ENCODE measurements around the gene PCP2. TPM values are rescaled to one million over a fixed set of nuclear protein-coding genes. Genes with fewer than 3 reads are reported as not detected.

PCP2 gene
- polyA plus RNA-seq, 1 donor: 1.5 TPM

GRCh38 chr19:7676376-7676775, 42.9 kb upstream of the PCP2 start:
- Histone ChIP-seq H3K27me3 (ENCODE audit: control insufficient read depth, insufficient read depth, low read length) (peaks cover 38% of the 10 kb centered on the region), H3K9me3 (ENCODE audit: control insufficient read depth, low read depth, low read length) (no peaks in the 10 kb centered on the region), H3K27ac (ENCODE audit: low read length) (no peak overlapping the region), H3K4me3 (ENCODE audit: low read length) (no peak overlapping the region), H3K4me1 (ENCODE audit: control insufficient read depth, insufficient read depth, low read length) (peaks cover 4% of the 10 kb centered on the region), H3K36me3 (ENCODE audit: control insufficient read depth, insufficient read depth, low read length) (no peaks in the 10 kb centered on the region)
- WGBS (ENCODE audit: insufficient coverage, low lambda C conversion rate): no CpG with 5 or more reads among the region's 7 CpGs
- DNase-seq: no peak

- no peak overlapping the region for H3K27ac ChIP-seq (ENCODE audit: low read length)
- H3K4me1 ChIP-seq (ENCODE audit: control insufficient read depth, insufficient read depth, low read length): no peaks in the 10 kb centered on the region
- WGBS (ENCODE audit: insufficient coverage, low lambda C conversion rate): 88% methylated on average over 2 of the region's 21 CpGs
- peaks cover 53% of the 10 kb centered on the region for H3K27me3 ChIP-seq (ENCODE audit: control insufficient read depth, insufficient read depth, low read length)
- peak in 1 of 2 donors; percentile 55 for DNase-seq
- H3K36me3 ChIP-seq (ENCODE audit: control insufficient read depth, insufficient read depth, low read length): no peaks in the 10 kb centered on the region
- no peak overlapping the region for H3K4me3 ChIP-seq (ENCODE audit: low read length)
- H3K9me3 ChIP-seq (ENCODE audit: control insufficient read depth, low read depth, low read length): no peaks in the 10 kb centered on the region
Measured at GRCh38 chr19:7674010-7675005, 40.8 kb upstream of the PCP2 start.

DNA sequence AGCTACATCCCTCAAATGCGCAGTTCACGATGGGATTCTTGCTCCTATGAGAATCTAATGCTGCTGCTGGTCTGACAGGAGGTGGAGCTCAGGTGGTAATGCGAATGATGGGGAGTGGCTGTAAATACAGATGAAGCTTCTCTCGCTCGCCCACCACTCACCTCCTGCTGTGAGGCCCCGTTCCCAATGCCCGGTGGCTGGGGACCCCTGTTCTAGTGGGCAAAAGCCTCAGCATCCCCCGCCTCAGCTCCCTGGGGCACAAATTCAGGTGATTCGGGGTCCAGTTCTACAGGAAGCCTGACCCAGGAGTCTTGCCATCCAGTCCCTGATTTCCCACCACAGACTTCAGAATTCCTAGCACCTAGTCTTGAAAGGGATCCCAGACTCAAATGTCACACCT, 39.0 kb upstream of the PCP2 start:
- no peaks in the 10 kb centered on the region for H3K9me3 ChIP-seq (ENCODE audit: control insufficient read depth, low read depth, low read length)
- no peaks in the 10 kb centered on the region for H3K4me1 ChIP-seq (ENCODE audit: control insufficient read depth, insufficient read depth, low read length)
- no peak for DNase-seq
- peaks cover 45% of the 10 kb centered on the region for H3K27me3 ChIP-seq (ENCODE audit: control insufficient read depth, insufficient read depth, low read length)
- no peak overlapping the region for H3K27ac ChIP-seq (ENCODE audit: low read length)
- WGBS (ENCODE audit: insufficient coverage, low lambda C conversion rate): no CpG with 5 or more reads among the region's 9 CpGs
- H3K36me3 ChIP-seq (ENCODE audit: control insufficient read depth, insufficient read depth, low read length): no peaks in the 10 kb centered on the region
- no peak overlapping the region for H3K4me3 ChIP-seq (ENCODE audit: low read length)

GRCh38 chr19:7670790-7671189, 37.3 kb upstream of the PCP2 start:
- no peak overlapping the region for H3K27ac ChIP-seq (ENCODE audit: low read length)
- no peak for DNase-seq
- H3K27me3 ChIP-seq (ENCODE audit: control insufficient read depth, insufficient read depth, low read length): peaks cover 32% of the 10 kb centered on the region
- H3K4me1 ChIP-seq (ENCODE audit: control insufficient read depth, insufficient read depth, low read length): no peaks in the 10 kb centered on the region
- H3K4me3 ChIP-seq (ENCODE audit: low read length): no peak overlapping the region
- H3K36me3 ChIP-seq (ENCODE audit: control insufficient read depth, insufficient read depth, low read length): no peaks in the 10 kb centered on the region
- no peaks in the 10 kb centered on the region for H3K9me3 ChIP-seq (ENCODE audit: control insufficient read depth, low read depth, low read length)
- WGBS (ENCODE audit: insufficient coverage, low lambda C conversion rate): no CpG with 5 or more reads among the region's 9 CpGs

DNA sequence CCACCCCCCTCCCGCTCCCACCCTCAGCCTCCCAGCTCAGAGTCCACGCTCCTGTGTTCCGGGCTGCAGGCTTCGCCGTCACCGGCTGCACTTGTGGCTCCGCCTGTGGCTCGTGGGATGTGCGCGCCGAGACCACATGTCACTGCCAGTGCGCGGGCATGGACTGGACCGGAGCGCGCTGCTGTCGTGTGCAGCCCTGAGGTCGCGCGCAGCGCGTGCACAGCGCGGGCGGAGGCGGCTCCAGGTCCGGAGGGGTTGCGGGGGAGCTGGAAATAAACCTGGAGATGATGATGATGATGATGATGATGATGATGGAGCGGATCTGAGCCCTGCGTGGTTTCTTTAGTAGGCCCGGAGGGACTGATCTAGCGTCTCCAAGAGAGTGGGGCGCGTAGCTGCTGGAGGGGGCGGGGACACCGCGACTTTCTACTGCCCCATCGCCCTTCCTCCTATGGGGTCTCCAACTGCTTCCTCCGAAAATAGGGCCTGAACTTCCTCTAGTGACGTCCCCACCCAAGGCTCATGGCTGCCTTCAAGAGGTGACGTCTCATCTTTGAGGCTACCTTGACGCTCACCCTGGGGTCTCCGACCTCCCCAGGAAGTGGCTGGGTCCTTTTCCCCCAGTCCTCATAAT, 36.7 kb upstream of the PCP2 start:
- WGBS (ENCODE audit: insufficient coverage, low lambda C conversion rate): no CpG with 5 or more reads among the region's 43 CpGs
- no peak overlapping the region for H3K27ac ChIP-seq (ENCODE audit: low read length)
- peak; percentile 40 to 44 for DNase-seq
- no peaks in the 10 kb centered on the region for H3K9me3 ChIP-seq (ENCODE audit: control insufficient read depth, low read depth, low read length)
- H3K4me1 ChIP-seq (ENCODE audit: control insufficient read depth, insufficient read depth, low read length): no peaks in the 10 kb centered on the region
- no peak overlapping the region for H3K4me3 ChIP-seq (ENCODE audit: low read length)
- no peaks in the 10 kb centered on the region for H3K36me3 ChIP-seq (ENCODE audit: control insufficient read depth, insufficient read depth, low read length)
- H3K27me3 ChIP-seq (ENCODE audit: control insufficient read depth, insufficient read depth, low read length): peaks cover 31% of the 10 kb centered on the region

GRCh38 chr19:7669641-7670040, 36.1 kb upstream of the PCP2 start:
- Histone ChIP-seq H3K27ac (ENCODE audit: low read length) (no peak overlapping the region), H3K4me1 (ENCODE audit: control insufficient read depth, insufficient read depth, low read length) (no peaks in the 10 kb centered on the region), H3K4me3 (ENCODE audit: low read length) (no peak overlapping the region), H3K9me3 (ENCODE audit: control insufficient read depth, low read depth, low read length) (no peaks in the 10 kb centered on the region), H3K27me3 (ENCODE audit: control insufficient read depth, insufficient read depth, low read length) (peaks cover 31% of the 10 kb centered on the region), H3K36me3 (ENCODE audit: control insufficient read depth, insufficient read depth, low read length) (no peaks in the 10 kb centered on the region)
- DNase-seq: no peak
- no CpG with 5 or more reads among the region's 9 CpGs for WGBS (ENCODE audit: insufficient coverage, low lambda C conversion rate)

DNA sequence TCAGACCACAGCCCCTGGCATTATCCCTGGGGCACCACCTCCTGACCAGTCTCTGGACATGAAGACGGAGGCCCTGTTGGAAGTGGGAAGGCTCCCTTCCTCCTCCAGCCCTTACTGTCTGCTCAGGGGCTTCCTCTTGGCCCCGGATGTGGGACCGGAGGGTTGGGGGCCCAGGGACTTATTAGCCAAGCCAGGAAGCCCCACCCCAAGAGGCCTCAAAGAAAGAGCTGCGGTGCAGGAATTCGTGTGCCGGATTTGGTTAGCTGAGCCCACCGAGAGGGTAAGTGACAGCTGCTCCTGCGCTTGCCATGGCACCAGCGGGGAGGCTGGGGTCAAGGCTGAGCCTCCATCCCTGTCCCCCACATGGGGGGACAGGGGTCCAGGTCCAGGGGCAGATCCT, 35.3 kb upstream of the PCP2 start, which contains the start of gene RETN:
Gene RETN (plus strand): TSS at position 208 of the 400 bp plus-strand sequence. CDS start 278 bp downstream, outside the sequence.
- Histone ChIP-seq H3K4me1 (ENCODE audit: control insufficient read depth, insufficient read depth, low read length) (no peaks in the 10 kb centered on the region), H3K4me3 (ENCODE audit: low read length) (no peak within 1 kb of the TSS), H3K27me3 (ENCODE audit: control insufficient read depth, insufficient read depth, low read length) (peaks cover 31% of the 10 kb centered on the region), H3K36me3 (ENCODE audit: control insufficient read depth, insufficient read depth, low read length) (no peaks in the 10 kb centered on the region), H3K9me3 (ENCODE audit: control insufficient read depth, low read depth, low read length) (no peaks in the 10 kb centered on the region), H3K27ac (ENCODE audit: low read length) (no peak within 1 kb of the TSS)
- DNase-seq: no peak
- WGBS (ENCODE audit: insufficient coverage, low lambda C conversion rate): no CpG with 5 or more reads among the region's 9 CpGs

DNA sequence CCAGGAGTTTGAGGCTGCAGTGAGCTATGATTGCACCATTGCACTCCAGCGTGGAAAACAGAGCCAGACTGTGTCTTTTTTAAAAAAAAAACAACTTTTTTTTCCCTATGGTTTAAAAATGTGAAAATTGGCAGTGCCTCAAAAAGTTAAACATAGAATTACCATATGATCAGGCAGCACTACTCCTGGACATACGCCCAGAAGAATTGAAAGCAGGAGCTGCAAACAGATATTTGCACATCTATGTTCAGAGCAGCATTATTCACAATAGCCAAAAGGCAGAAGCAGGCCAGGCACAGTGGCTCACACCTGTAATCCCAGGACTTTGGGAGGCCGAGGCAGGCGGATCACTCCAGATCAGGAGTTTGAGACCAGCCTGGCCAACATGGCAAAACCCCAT, 31.6 kb upstream of the PCP2 start:
- Histone ChIP-seq H3K27ac (ENCODE audit: low read length) (no peak overlapping the region), H3K9me3 (ENCODE audit: control insufficient read depth, low read depth, low read length) (no peaks in the 10 kb centered on the region), H3K27me3 (ENCODE audit: control insufficient read depth, insufficient read depth, low read length) (peaks cover 10% of the 10 kb centered on the region), H3K4me3 (ENCODE audit: low read length) (no peak overlapping the region), H3K4me1 (ENCODE audit: control insufficient read depth, insufficient read depth, low read length) (no peaks in the 10 kb centered on the region), H3K36me3 (ENCODE audit: control insufficient read depth, insufficient read depth, low read length) (no peaks in the 10 kb centered on the region)
- 80% methylated on average over 1 of the region's 4 CpGs for WGBS (ENCODE audit: insufficient coverage, low lambda C conversion rate)
- no peak for DNase-seq

GRCh38 chr19:7663706-7664105, 30.2 kb upstream of the PCP2 start:
- H3K9me3 ChIP-seq (ENCODE audit: control insufficient read depth, low read depth, low read length): no peaks in the 10 kb centered on the region
- H3K4me1 ChIP-seq (ENCODE audit: control insufficient read depth, insufficient read depth, low read length): no peaks in the 10 kb centered on the region
- H3K27me3 ChIP-seq (ENCODE audit: control insufficient read depth, insufficient read depth, low read length): no peaks in the 10 kb centered on the region
- H3K27ac ChIP-seq (ENCODE audit: low read length): no peak overlapping the region
- DNase-seq: no peak
- no peaks in the 10 kb centered on the region for H3K36me3 ChIP-seq (ENCODE audit: control insufficient read depth, insufficient read depth, low read length)
- no peak overlapping the region for H3K4me3 ChIP-seq (ENCODE audit: low read length)
- 40% methylated on average over 1 of the region's 7 CpGs for WGBS (ENCODE audit: insufficient coverage, low lambda C conversion rate)

DNA sequence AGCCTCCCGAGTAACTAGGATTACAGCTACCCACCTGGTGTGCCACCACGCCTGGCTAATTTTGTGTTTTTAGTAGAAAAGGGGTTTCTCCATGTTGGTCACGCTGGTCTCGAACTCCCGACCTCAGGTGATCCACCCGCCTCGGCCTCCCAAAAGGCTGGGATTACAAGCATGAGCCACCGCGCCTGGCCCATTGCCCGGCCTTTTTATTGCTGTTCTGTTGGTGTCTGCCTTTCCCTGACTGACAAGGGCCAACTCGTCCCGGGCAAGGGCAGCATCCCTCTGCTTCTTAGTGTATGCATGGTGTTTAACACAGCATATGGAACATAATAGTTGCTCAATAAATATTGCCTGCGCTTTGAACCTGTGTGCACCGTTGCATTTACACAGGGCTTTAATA, 29.1 kb upstream of the PCP2 start:
- WGBS (ENCODE audit: insufficient coverage, low lambda C conversion rate): no CpG with 5 or more reads among the region's 14 CpGs
- Histone ChIP-seq H3K9me3 (ENCODE audit: control insufficient read depth, low read depth, low read length) (no peaks in the 10 kb centered on the region), H3K36me3 (ENCODE audit: control insufficient read depth, insufficient read depth, low read length) (no peaks in the 10 kb centered on the region), H3K27me3 (ENCODE audit: control insufficient read depth, insufficient read depth, low read length) (no peaks in the 10 kb centered on the region), H3K4me3 (ENCODE audit: low read length) (no peak overlapping the region), H3K4me1 (ENCODE audit: control insufficient read depth, insufficient read depth, low read length) (no peaks in the 10 kb centered on the region), H3K27ac (ENCODE audit: low read length) (no peak overlapping the region)
- no peak for DNase-seq

All from large intestine (tissue), 3 donors.